Neural cell (in vitro differentiated cells): ENCODE measurements around the gene TMEM175. TPM values are rescaled to one million over a fixed set of nuclear protein-coding genes. Genes with fewer than 3 reads are reported as not detected.

Source experiments
- H2AFZ ChIP-seq: fragments of 200-600, 300-800 bp; sonication (generic), shearing (Covaris generic); 2 replicates; pipeline ENCODE4 v1.6.0; 2014; ENCODE audit warnings: low read depth, mild to moderate bottlenecking, antibody characterized with exemption, low read length, moderate library complexity
- H3F3A ChIP-seq: fragments of 200-600 bp; shearing (Covaris generic); 2 replicates; pipeline ENCODE4 v1.6.1; 2016; ENCODE audit warnings: mild to moderate bottlenecking, moderate library complexity, mixed read lengths, antibody characterized with exemption, low read length; ENCODE audit not compliant: insufficient read depth, poor library complexity, severe bottlenecking
- H3K27ac ChIP-seq: fragments of 200-600, 300-800 bp; sonication (generic), shearing (Covaris generic); 2 replicates; pipeline ENCODE4 v1.5.1; 2014; ENCODE audit warnings: mild to moderate bottlenecking, low read length, moderate library complexity
- H3K27me3 ChIP-seq: fragments of 300-800, 200-600 bp; sonication (generic), shearing (Covaris generic); 2 replicates; pipeline ENCODE4 v1.6.0; 2014; ENCODE audit warnings: mild to moderate bottlenecking, low read depth, low read length, moderate library complexity; ENCODE audit not compliant: insufficient read depth
- H3K36me3 ChIP-seq: fragments of 300-800, 200-600 bp; sonication (generic), shearing (Covaris generic); 2 replicates; pipeline ENCODE4 v1.5.1; 2014; ENCODE audit warnings: mild to moderate bottlenecking, antibody characterized with exemption, low read length, moderate library complexity; ENCODE audit not compliant: insufficient read depth
- H3K4me2 ChIP-seq: fragments of 300-800, 200-600 bp; sonication (generic), shearing (Covaris generic); 2 replicates; pipeline ENCODE4 v1.6.0; 2014; ENCODE audit warnings: mild to moderate bottlenecking, low read length
- H3K4me3 ChIP-seq: fragments of 300-800, 200-600 bp; sonication (generic), shearing (Covaris generic); 2 replicates; pipeline ENCODE4 v1.5.1; 2014; ENCODE audit warnings: mild to moderate bottlenecking, low read length, moderate library complexity
- H3K79me2 ChIP-seq: fragments of 200-600 bp; shearing (Covaris generic); replicated peaks from 2 replicates; pipeline ENCODE4 v1.6.0; 2014; ENCODE audit warnings: mild to moderate bottlenecking, low read length, moderate library complexity; ENCODE audit not compliant: insufficient read depth
- H3K9ac ChIP-seq: fragments of 300-800, 200-600 bp; sonication (generic), shearing (Covaris generic); 2 replicates; pipeline ENCODE4 v1.6.1; 2016; ENCODE audit warnings: mild to moderate bottlenecking, low read length, mixed read lengths
- H3K9me2 ChIP-seq: fragments of 200-600 bp; shearing (Covaris generic); 2 replicates; pipeline ENCODE4 v1.6.1; 2016; ENCODE audit warnings: mild to moderate bottlenecking, low read length, mixed read lengths; ENCODE audit not compliant: insufficient read depth
- H3K9me3 ChIP-seq: fragments of 200-600, 300-800 bp; sonication (generic), shearing (Covaris generic); 2 replicates; pipeline ENCODE4 v1.6.1; 2016; ENCODE audit warnings: mild to moderate bottlenecking, mixed run types, low read length, moderate library complexity, mixed read lengths
- H4K20me1 ChIP-seq: fragments of 200-600 bp; shearing (Covaris generic); 2 replicates; pipeline ENCODE4 v1.6.1; 2016; ENCODE audit warnings: mild to moderate bottlenecking, mixed run types; ENCODE audit not compliant: insufficient read depth
- CTCF ChIP-seq: fragments of 450-650 bp; IDR thresholded peaks from 2 replicates; pipeline ENCODE4 v1.5.1; 2014; ENCODE audit warnings: antibody characterized with exemption, mild to moderate bottlenecking, moderate library complexity; ENCODE audit not compliant: poor library complexity, severe bottlenecking
- EP300 ChIP-seq: fragments of 450-650 bp; conservative IDR thresholded peaks from 2 replicates; pipeline ENCODE4 v1.6.1; 2014; ENCODE audit warnings: antibody characterized with exemption, mild to moderate bottlenecking, moderate library complexity; ENCODE audit not compliant: poor library complexity, severe bottlenecking
- EZH2 ChIP-seq: fragments of 200-600, 300-800 bp; shearing (Covaris generic), sonication (generic); IDR thresholded peaks from 2 replicates; pipeline ENCODE4 v1.6.1; 2014; ENCODE audit warnings: antibody characterized with exemption, low read length, borderline replicate concordance, mild to moderate bottlenecking; ENCODE audit not compliant: insufficient read depth, poor library complexity, severe bottlenecking
- MXI1 ChIP-seq: fragments of 450-650 bp; conservative IDR thresholded peaks from 2 replicates; pipeline ENCODE4 v1.6.1; 2014; ENCODE audit warnings: antibody characterized with exemption, mild to moderate bottlenecking; ENCODE audit not compliant: poor library complexity, severe bottlenecking
- POLR2AphosphoS5 ChIP-seq: IDR thresholded peaks from 2 replicates; pipeline ENCODE4 v1.6.1; 2012
- RAD21 ChIP-seq: fragments of 450-650 bp; conservative IDR thresholded peaks from 2 replicates; pipeline ENCODE4 v1.6.1; 2014; ENCODE audit warnings: antibody characterized with exemption, mild to moderate bottlenecking, moderate library complexity
- REST ChIP-seq: IDR thresholded peaks from 2 replicates; pipeline ENCODE4 v1.6.1; 2012; ENCODE audit warnings: borderline replicate concordance
- SMC3 ChIP-seq: fragments of 450-650 bp; conservative IDR thresholded peaks from 2 replicates; pipeline ENCODE4 v1.6.1; 2014; ENCODE audit warnings: antibody characterized with exemption, mild to moderate bottlenecking, moderate library complexity; ENCODE audit not compliant: poor library complexity
- TAF1 ChIP-seq: IDR thresholded peaks from 2 replicates; pipeline ENCODE4 v1.6.1; 2012; ENCODE audit warnings: low read depth
- polyA plus RNA-seq: library from polyadenylated mRNA; depleted of rRNA; stranded (reverse); fragments of >200 nt; gene quantifications from 2 replicates; pipeline ENCODE4 v1.2.3, GENCODE V29; 2014

The TMEM175 gene
- polyA plus RNA-seq, 1 donor from 2014 or later = 36.9 TPM

- no peaks in the 10 kb centered on the region for H3F3A ChIP-seq
- no peak overlapping the region for H3K4me2 ChIP-seq
- no peak overlapping the region for H3K27ac ChIP-seq
- H3K4me3 ChIP-seq = no peak overlapping the region
- H4K20me1 ChIP-seq = no peaks in the 10 kb centered on the region
- H2AFZ ChIP-seq = no peak overlapping the region
- TF ChIP-seq MXI1 = no peak
- TF ChIP-seq EZH2 = no peak
- no peak for TF ChIP-seq POLR2AphosphoS5
- TF ChIP-seq REST = no peak
- no peak for TF ChIP-seq RAD21
- TF ChIP-seq EP300 = no peak
- no peak for TF ChIP-seq SMC3
- no peak for TF ChIP-seq TAF1
- no peak for TF ChIP-seq CTCF
- H3K9me2 ChIP-seq = no peaks in the 10 kb centered on the region
- H3K27me3 ChIP-seq = peaks cover 8% of the 10 kb centered on the region
- no peaks in the 10 kb centered on the region for H3K36me3 ChIP-seq
- H3K79me2 ChIP-seq = no peaks in the 10 kb centered on the region
- H3K9ac ChIP-seq = no peak overlapping the region
- H3K9me3 ChIP-seq = no peaks in the 10 kb centered on the region
Observed at GRCh38 chr4:970046-970745, 37.9 kb downstream of the TMEM175 start.

GRCh38 chr4:970854-971520 lies 38.7 kb downstream of the TMEM175 start:
- Histone ChIP-seq H4K20me1 (no peaks in the 10 kb centered on the region), H3K27ac (no peak overlapping the region), H3K4me3 (no peak overlapping the region), H3K79me2 (no peaks in the 10 kb centered on the region), H2AFZ (no peak overlapping the region), H3K9me3 (no peaks in the 10 kb centered on the region), H3K36me3 (no peaks in the 10 kb centered on the region), H3K9me2 (no peaks in the 10 kb centered on the region), H3K9ac (no peak overlapping the region), H3F3A (no peaks in the 10 kb centered on the region), H3K27me3 (peaks cover 8% of the 10 kb centered on the region), H3K4me2 (no peak overlapping the region)
- TF ChIP-seq MXI1 (no peak), EP300 (no peak), POLR2AphosphoS5 (no peak), RAD21 (no peak), SMC3 (no peak), CTCF (no peak), EZH2 (no peak), REST (no peak), TAF1 (no peak)
